Superior temporal gyrus (tissue), 1 donor: ENCODE results near the gene SULT1A3.
"Not testable (repeated sequence)": the region's sequence is repeated elsewhere in the genome, so short reads cannot be mapped to it uniquely, and the experiment has no call there.

Experiments used
- DNase-seq: peaks from one replicate; pipeline ENCODE4 v3.0.0-alpha.2; 2016; ENCODE audit errors: extremely low spot score

Gene SULT1A3

DNA sequence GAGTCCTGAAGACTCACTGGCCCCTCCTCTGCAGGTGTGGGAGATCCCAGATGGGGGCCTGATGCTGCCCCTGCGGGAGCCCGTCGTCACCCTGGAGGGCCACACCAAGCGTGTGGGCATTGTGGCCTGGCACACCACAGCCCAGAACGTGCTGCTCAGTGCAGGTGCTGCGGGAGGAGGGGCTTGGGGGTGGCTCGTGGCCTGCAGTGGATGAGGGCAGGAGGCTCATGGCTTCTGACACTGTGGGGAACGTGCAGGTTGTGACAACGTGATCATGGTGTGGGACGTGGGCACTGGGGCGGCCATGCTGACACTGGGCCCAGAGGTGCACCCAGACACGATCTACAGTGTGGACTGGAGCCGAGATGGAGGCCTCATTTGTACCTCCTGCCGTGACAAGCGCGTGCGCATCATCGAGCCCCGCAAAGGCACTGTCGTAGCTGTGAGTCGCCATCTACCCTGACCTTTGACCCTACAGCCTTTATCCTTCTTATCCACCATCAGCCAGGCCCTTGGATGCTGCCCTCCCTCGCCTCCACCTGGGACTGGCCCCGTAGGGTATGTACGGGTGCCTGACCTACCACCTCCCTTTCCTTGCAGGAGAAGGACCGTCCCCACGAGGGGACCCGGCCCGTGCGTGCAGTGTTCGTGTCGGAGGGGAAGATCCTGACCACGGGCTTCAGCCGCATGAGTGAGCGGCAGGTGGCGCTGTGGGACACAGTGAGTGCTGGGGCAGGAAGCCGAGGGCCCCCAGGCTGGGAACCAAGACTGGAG lies 12.1 kb upstream of the SULT1A3 start:
- peak; percentile 42 for DNase-seq

DNA sequence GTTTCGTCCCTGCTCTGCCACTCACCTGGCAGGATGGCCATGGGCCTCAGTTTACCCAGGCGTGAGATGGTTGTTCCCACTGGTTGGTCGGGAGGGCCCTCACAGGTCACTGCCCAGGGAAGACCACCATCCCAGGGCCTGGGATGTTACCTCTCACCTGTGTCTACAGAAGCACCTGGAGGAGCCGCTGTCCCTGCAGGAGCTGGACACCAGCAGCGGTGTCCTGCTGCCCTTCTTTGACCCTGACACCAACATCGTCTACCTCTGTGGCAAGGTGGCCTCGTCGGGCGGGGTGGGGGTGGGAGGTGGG lies 11.5 kb upstream of the SULT1A3 start:
- DNase-seq: no peak

- no peak for DNase-seq
Measured at GRCh38 chr16:30187971-30188561, 11.0 kb upstream of the SULT1A3 start.

- DNase-seq: not testable (repeated sequence)
Measured at GRCh38 chr16:30191158-30191557, 7.9 kb upstream of the SULT1A3 start.

GRCh38 chr16:30193098-30193497 lies 6.0 kb upstream of the SULT1A3 start:
- DNase-seq: not testable (repeated sequence)

DNA sequence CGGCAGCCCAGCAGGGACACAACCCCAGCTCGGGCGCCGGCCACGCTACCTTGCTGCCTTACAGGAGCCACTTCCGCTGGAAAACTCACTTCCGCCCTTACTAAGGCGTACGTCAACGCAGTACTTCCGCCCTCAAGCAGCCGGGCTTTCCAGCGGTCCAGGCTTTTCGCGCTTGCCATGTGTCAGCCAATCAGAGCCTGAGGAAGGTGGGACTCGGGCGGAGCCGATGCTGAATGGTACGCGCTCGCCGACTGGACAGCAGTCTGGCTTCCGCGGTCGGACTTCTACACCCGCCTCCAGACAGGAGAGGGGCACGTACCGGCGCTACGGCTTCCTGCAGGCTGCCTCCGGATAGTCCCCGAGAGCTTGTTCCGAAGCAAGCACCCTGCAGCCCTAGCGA lies 5.4 kb upstream of the SULT1A3 start, which contains the start of the genes BOLA2B and SLX1A:
BOLA2B (minus strand) TSS at position 52 of the 400 bp plus-strand sequence. CDS start 71 bp downstream, outside the sequence.
SLX1A (plus strand) TSS at position 261 of the 400 bp plus-strand sequence. CDS start 210 bp downstream, outside the sequence.
- DNase-seq: not testable (repeated sequence)

DNA sequence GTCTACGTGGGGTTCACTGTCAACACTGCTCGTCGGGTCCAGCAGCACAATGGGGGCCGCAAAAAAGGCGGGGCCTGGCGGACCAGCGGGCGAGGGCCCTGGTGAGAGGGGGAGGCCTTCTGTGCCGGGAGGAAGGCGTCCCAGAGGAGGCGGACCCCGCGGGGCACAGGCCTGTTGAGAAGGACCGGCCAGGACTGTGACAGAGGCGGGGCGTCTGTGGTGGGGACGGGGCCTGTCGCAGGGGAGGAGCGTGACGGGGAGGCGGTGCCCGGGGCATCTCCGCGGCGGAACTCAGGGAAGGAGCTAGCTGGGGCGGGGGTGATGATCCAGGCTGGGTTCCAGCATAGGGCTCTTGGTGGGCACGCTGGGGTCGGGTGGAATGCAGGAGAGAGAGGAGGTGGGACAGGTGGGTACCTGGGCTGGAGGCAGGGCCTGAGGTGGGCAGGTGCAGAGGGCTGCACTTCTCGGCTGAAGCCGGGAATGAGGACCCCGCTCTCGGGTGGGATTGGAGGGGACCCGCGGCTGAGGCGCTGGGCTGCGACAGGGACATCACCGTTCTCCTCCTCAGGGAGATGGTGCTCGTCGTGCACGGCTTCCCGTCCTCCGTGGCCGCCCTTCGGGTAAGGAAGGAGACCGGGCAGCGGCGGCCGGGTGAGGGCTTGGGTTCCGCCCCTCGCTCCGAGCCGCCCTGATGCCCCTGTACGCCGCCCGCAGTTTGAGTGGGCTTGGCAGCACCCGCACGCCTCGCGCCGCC lies 4.7 kb upstream of the SULT1A3 start:
- DNase-seq: not testable (repeated sequence)

- not testable (repeated sequence) for DNase-seq
Measured at GRCh38 chr16:30197001-30197400, 2.1 kb upstream of the SULT1A3 start.

GRCh38 chr16:30199608-30200343 lies 721 bp downstream of the SULT1A3 start:
- DNase-seq: not testable (repeated sequence)

DNA sequence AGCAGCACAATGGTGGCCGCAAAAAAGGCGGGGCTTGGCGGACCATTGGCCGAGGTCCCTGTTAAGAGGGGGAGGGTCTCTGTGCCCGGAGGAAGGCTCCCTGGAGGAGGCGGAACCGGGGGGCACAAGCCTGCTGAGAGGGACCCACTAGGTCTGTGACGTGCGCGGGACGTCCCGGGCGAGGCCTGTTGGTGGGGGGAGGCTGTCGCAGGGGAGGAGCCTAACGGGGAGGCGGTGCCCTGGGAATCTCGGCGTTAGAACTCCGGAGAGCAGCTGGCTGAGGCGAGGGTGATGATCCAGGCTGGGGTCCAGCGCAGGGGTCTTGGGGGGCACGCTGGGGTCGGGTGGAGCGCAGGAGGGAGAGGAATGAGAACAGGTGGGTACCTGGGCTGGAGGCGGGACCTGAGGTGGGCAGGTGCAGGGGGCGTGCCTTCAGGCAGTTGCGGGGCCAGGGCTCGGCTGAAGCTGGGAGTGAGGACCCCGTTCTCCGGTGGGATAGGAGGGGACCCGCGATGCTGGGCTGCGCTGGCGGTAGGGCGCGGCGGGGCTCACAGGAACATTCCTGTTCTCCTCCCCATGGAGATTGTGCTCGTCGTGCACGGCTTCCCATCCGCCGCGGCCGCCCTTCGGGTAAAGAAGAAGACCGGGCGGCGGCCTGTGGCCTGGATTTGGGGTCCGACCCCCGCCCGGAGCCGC lies 6.6 kb downstream of the SULT1A3 start:
- not testable (repeated sequence) for DNase-seq

- DNase-seq: not testable (repeated sequence)
Measured at GRCh38 chr16:30206252-30206651, 7.2 kb downstream of the SULT1A3 start.

DNA sequence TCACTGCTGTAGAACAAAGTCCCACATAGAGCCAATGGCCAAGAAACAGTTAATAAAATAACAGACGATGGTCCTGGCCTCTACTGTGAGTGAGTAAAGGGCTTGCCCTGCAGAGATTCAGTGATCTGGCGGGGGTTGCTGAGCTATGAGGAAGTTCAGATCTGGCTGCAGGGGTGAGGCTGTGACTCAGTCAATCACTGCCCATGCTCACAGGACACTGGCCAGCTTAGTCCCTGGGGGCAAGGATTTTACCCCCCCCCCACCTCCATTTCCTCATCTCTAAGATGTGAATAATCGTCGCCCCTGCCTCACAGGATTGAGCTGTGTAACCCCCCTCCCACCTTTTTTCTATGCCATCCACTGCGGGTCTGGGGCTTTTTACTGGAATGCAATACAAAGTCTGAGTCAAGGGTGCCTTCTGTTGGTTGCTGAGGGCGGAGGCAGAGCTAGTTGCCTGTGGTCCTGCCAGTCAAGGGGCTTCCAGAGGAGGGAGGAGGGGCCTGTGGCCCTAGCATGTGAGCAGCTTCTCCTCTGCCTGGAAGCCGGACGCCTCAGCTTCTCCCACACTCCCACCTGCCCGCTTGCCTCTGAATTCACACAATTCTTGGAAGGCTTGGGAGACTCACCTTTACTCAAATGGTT lies 8.1 kb downstream of the SULT1A3 start:
- DNase-seq: not testable (repeated sequence)

DNA sequence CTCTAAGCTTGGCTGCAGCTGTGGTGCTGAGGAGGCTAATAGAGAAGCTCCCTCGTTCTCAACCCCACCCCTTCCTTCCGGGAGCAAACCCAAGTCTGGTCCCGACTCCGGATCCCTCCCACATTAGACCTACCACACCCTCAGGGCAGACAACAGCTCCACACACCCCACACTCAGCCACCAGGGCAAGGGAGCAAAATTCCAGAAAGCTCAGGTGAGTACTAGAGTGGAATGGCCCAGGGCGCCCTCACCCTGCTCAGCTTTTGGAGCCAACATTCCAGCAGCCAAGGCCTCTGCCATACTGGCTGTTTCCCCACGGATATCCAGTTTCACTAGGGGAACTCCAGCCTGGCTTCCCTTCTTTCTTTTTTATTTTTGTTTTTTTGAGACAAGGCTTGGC lies 10.0 kb downstream of the SULT1A3 start:
- not testable (repeated sequence) for DNase-seq

- DNase-seq: not testable (repeated sequence)
Measured at GRCh38 chr16:30211414-30211813, 12.4 kb downstream of the SULT1A3 start.

- not testable (repeated sequence) for DNase-seq
Measured at GRCh38 chr16:30217082-30217481, 18.0 kb downstream of the SULT1A3 start.

- not testable (repeated sequence) for DNase-seq
Measured at GRCh38 chr16:30248379-30248778, 49.3 kb downstream of the SULT1A3 start, which contains the start of gene NPIPB13. NPIPB13 (minus strand) TSS chr16:30248479; CDS start chr16:30245573, 2,906 bp downstream.
